ENCODE measurements around the gene LAMB4. TPM values are rescaled to one million over a fixed set of nuclear protein-coding genes. Genes with fewer than 3 reads are reported as not detected.
"Not testable (repeated sequence)": the region's sequence is repeated elsewhere in the genome, so short reads cannot be mapped to it uniquely, and the experiment has no call there.

Gene LAMB4
- total RNA-seq, 1 donor from 2014 or later, result not detected

DNA sequence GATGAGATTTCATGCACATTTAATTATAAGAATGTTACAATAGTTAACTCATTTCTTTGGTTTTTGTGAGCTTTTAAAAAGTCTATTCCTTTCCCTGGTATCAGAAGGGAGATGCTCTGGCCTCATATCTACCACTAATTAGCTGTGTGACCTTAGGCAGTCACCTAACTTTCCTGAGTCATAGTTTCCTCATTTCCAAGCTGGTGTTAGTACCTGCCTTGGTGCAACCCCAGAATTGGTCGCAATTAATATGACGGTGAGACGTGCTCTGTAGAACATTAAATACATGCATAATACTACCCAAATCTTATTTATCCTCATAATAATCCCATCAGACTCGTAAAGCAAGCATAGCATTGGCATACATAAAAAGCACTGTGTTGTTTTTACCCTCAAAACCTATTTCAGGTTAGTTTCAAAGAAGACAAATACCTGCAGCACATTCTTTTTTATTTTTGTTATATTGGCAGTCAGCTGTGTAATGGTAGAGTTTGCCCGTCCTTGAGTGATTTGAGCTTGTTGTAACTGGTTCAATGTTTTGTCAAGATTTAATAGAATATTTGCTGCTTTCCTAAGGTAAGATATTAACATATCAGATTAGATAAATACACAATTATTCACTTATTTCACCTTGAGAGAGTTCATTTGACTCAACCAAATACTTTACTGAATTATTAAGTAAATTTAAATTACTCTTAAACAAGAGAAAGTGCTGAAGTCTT lies 96.2 kb downstream of the LAMB4 start:
- TF ChIP-seq, protein P1, sequence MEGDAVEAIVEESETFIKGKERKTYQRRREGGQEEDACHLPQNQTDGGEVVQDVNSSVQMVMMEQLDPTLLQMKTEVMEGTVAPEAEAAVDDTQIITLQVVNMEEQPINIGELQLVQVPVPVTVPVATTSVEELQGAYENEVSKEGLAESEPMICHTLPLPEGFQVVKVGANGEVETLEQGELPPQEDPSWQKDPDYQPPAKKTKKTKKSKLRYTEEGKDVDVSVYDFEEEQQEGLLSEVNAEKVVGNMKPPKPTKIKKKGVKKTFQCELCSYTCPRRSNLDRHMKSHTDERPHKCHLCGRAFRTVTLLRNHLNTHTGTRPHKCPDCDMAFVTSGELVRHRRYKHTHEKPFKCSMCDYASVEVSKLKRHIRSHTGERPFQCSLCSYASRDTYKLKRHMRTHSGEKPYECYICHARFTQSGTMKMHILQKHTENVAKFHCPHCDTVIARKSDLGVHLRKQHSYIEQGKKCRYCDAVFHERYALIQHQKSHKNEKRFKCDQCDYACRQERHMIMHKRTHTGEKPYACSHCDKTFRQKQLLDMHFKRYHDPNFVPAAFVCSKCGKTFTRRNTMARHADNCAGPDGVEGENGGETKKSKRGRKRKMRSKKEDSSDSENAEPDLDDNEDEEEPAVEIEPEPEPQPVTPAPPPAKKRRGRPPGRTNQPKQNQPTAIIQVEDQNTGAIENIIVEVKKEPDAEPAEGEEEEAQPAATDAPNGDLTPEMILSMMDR (IDR thresholded peaks at IDR 0.05), result no peak
- no peaks in the 10 kb centered on the region for H3K9me3 ChIP-seq
- ATAC-seq (no peak), DNase-seq (no peak)
- no peaks in the 10 kb centered on the region for H3K4me1 ChIP-seq
- H3K36me3 ChIP-seq, result no peaks in the 10 kb centered on the region
- H3K27me3 ChIP-seq, result no peaks in the 10 kb centered on the region
- intact Hi-C loops (cut with DNase I), result no loop called here
- H3K27ac ChIP-seq, result no peak overlapping the region
- no peak overlapping the region for H3K4me3 ChIP-seq

DNA sequence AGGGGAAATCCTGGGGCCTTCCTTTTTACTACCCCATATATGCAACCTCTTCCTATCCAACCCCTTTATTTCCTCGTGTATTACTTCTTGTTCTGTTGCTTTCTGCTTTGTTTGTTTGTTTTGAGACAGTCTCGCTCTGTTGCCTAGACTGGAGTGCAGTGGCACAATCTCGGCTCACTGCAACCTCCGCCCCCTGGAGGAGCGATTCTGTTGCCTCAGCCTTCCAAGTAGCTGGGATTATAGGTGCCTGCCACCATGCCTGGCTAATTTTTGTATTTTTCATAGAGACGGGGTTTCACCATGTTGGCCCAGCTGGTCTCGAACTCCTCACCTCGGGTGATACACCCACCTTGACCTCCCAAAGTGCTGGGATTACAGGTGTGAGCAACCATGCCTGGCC lies 96.9 kb downstream of the LAMB4 start:
- H3K4me3 ChIP-seq; DNase-seq; intact Hi-C loops (cut with DNase I); ATAC-seq; H3K36me3 ChIP-seq; H3K4me1 ChIP-seq; H3K9me3 ChIP-seq; H3K27ac ChIP-seq; H3K27me3 ChIP-seq: not testable (repeated sequence)

DNA sequence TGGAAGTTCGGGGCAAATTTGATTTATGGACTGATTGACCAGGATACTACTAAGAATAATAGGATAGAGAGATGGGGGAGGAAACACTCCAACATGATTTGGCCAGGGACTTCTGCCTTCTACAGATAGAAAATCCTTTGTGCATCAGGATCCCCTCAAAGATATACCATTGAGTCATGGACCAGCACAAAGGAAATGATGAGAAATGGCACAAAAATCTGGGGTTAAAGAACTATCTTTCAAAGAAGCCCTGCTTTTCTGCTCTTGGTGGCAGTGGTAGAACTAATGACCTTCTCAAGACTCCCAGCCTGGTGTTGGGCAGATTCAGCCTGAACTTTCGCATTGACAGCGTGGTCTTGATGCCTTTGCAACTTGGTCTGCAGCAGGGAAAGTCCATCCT lies 99.6 kb downstream of the LAMB4 start:
- no peak overlapping the region for H3K4me3 ChIP-seq
- intact Hi-C loops (cut with DNase I), result no loop called here
- no peaks in the 10 kb centered on the region for H3K36me3 ChIP-seq
- DNase-seq, result no peak
- no peaks in the 10 kb centered on the region for H3K27me3 ChIP-seq
- H3K4me1 ChIP-seq, result peaks cover 11% of the 10 kb centered on the region
- no peak overlapping the region for H3K27ac ChIP-seq
- TF ChIP-seq, protein P1 (IDR thresholded peaks at IDR 0.05), result no peak
- no peak for ATAC-seq
- no peaks in the 10 kb centered on the region for H3K9me3 ChIP-seq

DNA sequence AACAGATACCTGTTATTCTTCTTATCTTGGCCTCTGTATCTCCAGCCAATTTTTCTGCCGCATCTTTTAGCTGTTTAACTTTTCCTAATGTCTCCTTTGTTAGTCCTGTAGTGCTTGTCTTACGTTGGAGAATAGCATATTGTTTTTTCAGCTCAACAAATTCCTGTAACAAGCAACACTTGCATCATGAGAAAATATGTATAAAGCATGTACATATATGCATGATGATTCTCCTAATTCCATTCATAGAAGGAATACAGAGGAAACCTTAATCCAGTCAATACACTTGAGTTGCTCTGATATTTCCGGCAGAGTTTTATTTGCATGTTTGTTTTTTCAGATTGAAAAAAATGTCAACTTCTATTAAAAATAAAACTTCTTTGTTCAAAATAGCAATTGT lies 101.1 kb downstream of the LAMB4 start:
- H3K36me3 ChIP-seq, result no peaks in the 10 kb centered on the region
- DNase-seq (no peak), ATAC-seq (no peak)
- H3K27ac ChIP-seq, result no peak overlapping the region
- H3K4me3 ChIP-seq, result no peak overlapping the region
- no peaks in the 10 kb centered on the region for H3K9me3 ChIP-seq
- no peaks in the 10 kb centered on the region for H3K27me3 ChIP-seq
- intact Hi-C loops (cut with DNase I), result no loop called here
- TF ChIP-seq, protein P1 (IDR thresholded peaks at IDR 0.05), result no peak
- H3K4me1 ChIP-seq, result peaks cover 11% of the 10 kb centered on the region

DNA sequence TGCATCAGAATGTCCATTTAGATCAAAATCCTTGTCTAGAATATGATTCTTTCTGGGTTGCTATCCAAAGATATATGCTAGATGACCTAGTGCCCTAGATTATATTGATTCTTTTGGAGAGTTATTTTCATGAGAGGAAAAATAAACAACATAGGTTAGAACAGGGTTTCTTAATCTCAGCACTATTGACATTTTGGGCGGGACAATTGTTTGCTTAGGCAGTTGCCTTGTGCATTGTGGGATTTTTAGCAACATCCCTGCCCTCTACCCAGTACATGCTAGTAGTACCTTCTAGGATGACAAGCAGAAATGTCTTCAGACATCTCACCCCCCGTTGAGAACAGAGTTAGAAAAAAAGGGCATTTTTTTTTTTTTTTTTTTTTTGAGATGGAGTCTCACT lies 102.0 kb downstream of the LAMB4 start:
- peaks cover 11% of the 10 kb centered on the region for H3K4me1 ChIP-seq
- H3K36me3 ChIP-seq, result no peaks in the 10 kb centered on the region
- TF ChIP-seq, protein P1 (IDR thresholded peaks at IDR 0.05), result no peak
- no peaks in the 10 kb centered on the region for H3K27me3 ChIP-seq
- DNase-seq, result no peak
- intact Hi-C loops (cut with DNase I), result no loop called here
- ATAC-seq, result no peak
- H3K27ac ChIP-seq, result no peak overlapping the region
- no peak overlapping the region for H3K4me3 ChIP-seq
- H3K9me3 ChIP-seq, result no peaks in the 10 kb centered on the region

DNA sequence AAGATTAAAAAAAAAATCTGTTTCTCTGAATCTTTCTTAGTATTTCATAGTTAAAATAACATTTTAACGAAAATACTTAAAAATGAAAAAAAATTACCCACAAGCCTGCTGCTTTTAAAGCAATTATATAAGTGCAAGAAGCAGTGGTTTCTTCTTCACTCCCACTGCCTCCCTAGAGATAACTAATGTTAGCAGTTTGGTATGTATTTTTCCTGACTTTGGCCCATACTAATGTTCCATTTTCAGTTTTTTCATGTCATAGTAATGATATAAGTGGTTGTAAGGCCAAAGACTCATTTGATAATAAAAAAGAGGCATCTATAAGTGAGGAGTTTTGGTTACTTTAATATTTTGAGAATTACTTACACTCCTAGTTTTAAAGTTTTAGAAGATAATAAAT lies 102.9 kb downstream of the LAMB4 start:
- TF ChIP-seq, protein P1 (IDR thresholded peaks at IDR 0.05), result no peak
- H3K4me1 ChIP-seq, result peaks cover 11% of the 10 kb centered on the region
- ATAC-seq (no peak), DNase-seq (no peak)
- H3K9me3 ChIP-seq, result no peaks in the 10 kb centered on the region
- H3K4me3 ChIP-seq, result no peak overlapping the region
- no peaks in the 10 kb centered on the region for H3K36me3 ChIP-seq
- intact Hi-C loops (cut with DNase I), result no loop called here
- no peak overlapping the region for H3K27ac ChIP-seq
- H3K27me3 ChIP-seq, result no peaks in the 10 kb centered on the region
